GM19463 (cell line): ENCODE results near the gene PTPRC.

Experiments used
- ATAC-seq: cut with Tn5 transposase; IDR thresholded peaks from one replicate; pipeline ENCODE4 v1.9.1; 2021; ENCODE audit warnings: mild to moderate bottlenecking, moderate library complexity; ENCODE audit not compliant: unreplicated experiment

The PTPRC gene

GRCh38 chr1:198672124-198672523, 33.3 kb downstream of the PTPRC start:
- no peak for ATAC-seq

GRCh38 chr1:198674009-198674408, 35.2 kb downstream of the PTPRC start:
- ATAC-seq = no peak

GRCh38 chr1:198676253-198676652, 37.4 kb downstream of the PTPRC start:
- no peak for ATAC-seq

GRCh38 chr1:198677027-198677426, 38.2 kb downstream of the PTPRC start:
- no peak for ATAC-seq

- ATAC-seq = no peak
Observed at GRCh38 chr1:198677871-198678270, 39.0 kb downstream of the PTPRC start.

DNA sequence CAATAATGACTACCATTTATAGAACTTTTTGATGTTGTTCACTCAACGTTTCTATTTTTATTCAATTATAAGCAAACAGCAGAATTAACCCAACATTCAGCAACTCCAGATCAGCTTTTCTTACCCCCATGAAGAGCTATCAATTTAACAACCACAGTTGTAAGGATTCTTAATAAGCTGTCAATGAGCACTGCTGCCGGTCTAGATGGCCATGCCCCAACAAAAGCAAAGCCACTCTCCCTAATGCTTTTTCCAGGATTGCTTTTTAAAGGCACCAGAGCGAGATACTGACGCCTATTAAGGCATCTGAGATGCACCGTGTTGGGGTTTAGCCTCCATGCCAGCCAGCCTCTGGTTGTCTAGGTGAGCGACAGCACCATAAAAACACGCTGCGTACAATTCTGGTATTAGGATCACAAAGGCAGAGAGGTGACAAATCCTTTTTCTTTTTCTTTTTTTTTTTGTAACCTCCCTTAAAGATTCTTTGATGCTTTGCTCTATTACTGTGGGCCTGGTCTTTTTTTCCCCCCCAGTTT, 39.5 kb downstream of the PTPRC start:
- no peak for ATAC-seq

DNA sequence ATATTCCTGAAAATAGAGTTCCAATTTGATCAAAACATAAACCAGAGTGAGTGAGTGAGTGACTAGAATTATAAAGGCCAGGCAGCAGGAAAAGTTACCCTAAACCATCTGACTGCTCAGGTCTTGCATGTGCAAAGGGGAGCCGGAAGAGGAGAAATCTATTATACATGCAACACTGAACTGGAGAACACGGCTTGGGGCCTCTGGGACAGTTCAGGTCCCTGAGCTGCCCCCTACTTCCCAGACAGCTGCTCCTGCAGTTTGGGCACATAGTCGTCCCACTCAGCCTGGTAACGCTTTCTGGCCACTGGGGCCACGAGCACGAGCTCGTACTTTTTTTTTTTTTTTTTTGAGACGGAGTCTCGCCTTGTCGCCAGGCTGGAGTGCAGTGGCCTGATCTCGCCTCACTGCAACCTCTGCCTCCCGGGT, 40.1 kb downstream of the PTPRC start:
- ATAC-seq = peak; percentile 26

- no peak for ATAC-seq
Observed at GRCh38 chr1:198679535-198680173, 40.8 kb downstream of the PTPRC start.

DNA sequence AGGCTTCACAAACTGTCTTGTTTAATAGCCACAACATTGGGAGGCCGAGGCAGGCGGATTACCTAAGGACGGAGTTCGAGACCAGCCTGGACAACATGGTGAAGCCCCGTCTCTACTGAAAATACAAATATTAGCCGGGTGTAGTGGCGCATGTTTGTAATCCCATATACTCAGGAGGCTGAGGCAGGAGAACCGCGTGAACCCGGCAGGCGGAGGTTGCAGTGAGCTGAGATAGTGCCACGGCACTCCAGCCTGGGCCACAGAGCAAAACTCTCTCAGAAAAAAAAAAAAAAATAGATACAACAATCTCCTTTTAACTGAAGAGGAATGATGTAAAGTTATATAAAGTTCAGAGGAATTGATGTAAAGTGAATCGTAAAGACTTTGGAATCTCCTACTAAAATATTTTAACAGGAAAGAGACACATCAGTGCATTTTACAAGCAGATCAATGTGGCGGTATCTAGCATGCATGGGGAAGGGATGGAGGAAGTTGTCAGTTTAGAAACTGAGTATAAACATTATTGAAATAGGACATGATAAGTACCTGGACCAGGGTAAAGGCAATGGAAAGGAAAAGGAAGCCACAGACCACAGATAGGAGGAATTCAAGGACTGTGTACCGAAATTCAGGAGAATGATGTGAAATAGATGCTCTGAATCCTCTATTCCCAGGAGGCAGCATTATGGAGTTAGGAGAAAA, 41.5 kb downstream of the PTPRC start:
- ATAC-seq = no peak

DNA sequence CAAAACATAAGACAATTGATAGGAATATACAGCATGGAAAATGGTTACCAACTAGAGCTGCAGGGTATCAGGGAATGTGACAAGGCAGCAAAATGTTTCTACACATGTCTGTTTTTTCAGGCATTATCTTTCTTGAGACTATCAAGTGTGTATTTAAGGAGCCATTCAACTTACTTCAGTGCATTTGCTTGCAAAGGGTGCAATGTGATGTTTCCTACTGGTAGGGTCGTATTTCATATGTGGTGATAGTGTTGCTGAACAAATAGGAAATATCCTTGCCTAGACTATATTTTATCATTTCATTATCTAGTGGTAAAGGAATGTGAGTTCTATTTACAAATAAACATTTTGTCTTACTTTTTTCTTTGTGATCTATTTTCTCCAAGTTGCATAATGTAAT, 42.4 kb downstream of the PTPRC start:
- ATAC-seq = no peak

GRCh38 chr1:198681831-198682759, 43.3 kb downstream of the PTPRC start:
- ATAC-seq = peak; percentile 94

DNA sequence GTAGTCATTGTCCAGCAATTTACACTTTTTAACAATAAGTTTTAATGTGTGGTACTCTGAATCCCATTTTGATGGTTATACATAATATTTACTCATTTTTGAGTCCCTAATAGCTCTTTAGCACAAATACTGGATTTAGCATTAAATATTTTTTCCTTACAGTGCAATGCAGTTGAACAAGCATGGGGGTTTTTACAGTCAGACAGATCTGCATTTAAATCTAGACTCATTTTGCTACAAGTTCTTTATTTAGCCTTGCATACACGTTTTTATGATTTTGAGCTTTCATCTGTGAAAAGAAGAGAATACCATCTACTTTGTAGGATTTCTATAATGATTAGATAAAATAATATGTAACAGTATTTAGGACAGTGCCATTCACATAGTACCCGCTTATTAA, 44.0 kb downstream of the PTPRC start:
- ATAC-seq = no peak

- ATAC-seq = no peak
Observed at GRCh38 chr1:198683449-198683848, 44.6 kb downstream of the PTPRC start.

DNA sequence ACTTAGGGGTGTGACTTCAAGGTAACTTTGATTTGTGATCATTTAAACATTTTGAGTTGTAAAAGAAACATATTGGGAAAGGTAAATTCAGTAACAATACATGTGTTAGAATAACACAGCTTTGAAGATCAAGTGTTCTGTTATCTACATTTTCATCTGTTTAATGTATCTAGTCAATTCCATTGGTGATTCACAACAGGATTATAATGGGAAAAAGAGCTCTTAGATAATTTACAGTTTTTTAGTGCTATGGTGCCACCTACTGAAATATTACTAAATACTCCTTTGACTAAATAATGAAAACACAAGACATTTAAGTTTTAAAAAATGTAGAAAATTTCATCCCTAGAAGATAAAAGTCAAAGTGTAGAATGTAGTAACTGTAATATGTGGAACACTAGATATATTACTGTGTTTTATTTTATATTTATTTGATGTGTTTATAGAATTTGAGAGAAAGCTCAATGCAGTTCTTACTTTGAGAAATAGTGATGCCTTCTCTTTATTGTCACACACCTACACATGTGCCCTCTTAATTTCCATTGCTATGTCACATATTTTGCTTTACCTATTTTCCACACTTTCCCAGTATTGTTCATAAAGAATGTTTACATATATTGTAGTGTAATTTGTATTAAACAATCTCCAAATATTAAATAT, 47.4 kb downstream of the PTPRC start:
- ATAC-seq = no peak

DNA sequence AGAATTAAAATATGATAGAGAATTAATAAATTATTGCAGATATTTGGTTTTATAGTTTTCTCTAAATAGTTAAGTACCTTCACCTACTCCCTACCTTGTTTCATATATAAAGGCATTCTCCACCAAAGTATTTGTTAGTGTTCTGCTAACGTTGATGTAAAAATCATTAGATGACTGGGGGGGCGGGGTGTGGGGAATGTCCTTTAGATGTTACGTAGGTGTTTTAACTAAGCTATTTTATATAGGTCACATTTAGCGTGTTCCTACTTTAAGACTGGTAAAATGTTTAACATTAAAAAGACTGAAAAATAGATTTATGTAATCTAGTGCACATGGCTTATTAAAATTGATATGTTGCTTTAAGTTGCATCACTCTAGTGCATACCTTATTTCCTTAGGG, 48.6 kb downstream of the PTPRC start:
- ATAC-seq = no peak

DNA sequence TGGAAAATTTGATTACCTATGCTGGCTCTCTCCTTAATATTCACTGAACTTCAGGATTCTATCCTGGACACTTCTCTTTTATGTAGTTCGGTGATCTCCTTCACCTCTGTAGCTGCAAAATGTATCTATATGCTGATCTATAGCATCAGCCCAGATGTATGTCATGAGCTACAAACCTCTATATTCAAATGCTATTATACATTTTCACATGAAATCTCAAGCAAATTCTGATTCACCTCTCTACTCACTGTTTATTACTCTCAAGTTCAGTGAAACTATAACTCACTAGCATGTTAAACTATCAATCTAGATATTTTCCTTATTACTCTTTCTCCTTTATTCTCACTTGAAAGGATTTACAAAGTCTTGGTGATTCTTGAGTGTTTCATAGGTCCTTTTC, 52.2 kb downstream of the PTPRC start:
- no peak for ATAC-seq

- ATAC-seq = no peak
Observed at GRCh38 chr1:198693321-198693720, 54.5 kb downstream of the PTPRC start.

DNA sequence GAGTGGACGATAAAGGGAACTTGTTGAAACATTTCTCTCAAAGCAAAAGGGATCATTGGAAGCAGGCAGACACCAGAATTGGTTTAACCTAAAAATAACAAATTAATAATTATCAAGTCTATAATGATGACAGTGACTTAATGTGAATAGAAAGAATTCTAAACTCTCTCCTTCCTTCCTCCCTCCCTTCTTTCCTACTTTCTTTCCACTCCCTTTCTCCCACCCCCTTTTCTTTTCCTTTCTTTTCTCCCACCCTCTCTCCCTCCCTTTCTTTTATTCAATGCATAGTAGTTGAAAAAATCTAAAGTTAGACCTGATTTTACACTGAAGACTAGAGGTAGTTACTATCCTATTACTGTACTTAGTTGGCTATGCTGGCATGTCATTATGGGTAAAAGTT, 55.7 kb downstream of the PTPRC start:
- ATAC-seq = no peak

DNA sequence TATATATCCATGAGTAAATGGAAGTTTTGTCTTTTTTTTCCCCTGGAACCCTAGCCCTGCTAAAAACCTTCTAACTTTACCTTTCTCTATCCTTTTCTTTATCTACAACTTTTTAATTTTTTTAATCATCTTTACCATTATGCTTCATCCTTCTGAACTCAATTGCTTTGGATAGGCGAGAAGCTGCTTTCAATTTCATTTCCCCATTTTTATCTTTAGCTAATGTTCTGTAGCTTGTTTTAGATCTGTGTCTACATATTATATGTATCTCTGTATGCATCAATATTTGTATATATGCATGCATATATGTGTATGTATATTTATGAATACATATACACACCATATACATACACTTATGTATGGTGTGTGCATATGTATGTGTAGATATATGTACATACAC, 57.4 kb downstream of the PTPRC start:
- ATAC-seq = peak; percentile 52

GRCh38 chr1:198699167-198700015, 60.6 kb downstream of the PTPRC start:
- ATAC-seq = no peak
